Liver (tissue), 9 donors: ENCODE results near the gene CCDC63. TPM values are rescaled to one million over a fixed set of nuclear protein-coding genes. Genes with fewer than 3 reads are reported as not detected.

Experiments
- DNase-seq: peaks from one replicate; pipeline ENCODE4 v3.0.0-alpha.2; 2017; ENCODE audit warnings: low spot score
- H3K27ac ChIP-seq, 2 donors: one replicate each; pipeline ENCODE4 v1.7.0; 2013; ENCODE audit warnings: inconsistent platforms in 2 of 2, low read length in 2 of 2, control low read depth in 1 of 2, low read depth in 1 of 2, mild to moderate bottlenecking in 1 of 2
- H3K27me3 ChIP-seq, 4 donors: one replicate each; pipeline versions ENCODE4 v1.6.1 to v1.7.0; 2013; ENCODE audit warnings: low read length in 3 of 4, inconsistent platforms in 1 of 4, mild to moderate bottlenecking in 1 of 4, moderate library complexity in 1 of 4; ENCODE audit not compliant: control insufficient read depth in 4 of 4, insufficient read depth in 4 of 4
- H3K36me3 ChIP-seq, 4 donors: one replicate each; pipeline versions ENCODE4 v1.6.1 to v1.7.0; 2013; ENCODE audit warnings: low read length in 3 of 4, mild to moderate bottlenecking in 3 of 4, low read depth in 1 of 4, moderate library complexity in 1 of 4; ENCODE audit not compliant: control insufficient read depth in 4 of 4, insufficient read depth in 3 of 4
- H3K4me1 ChIP-seq, 4 donors: one replicate each; pipeline versions ENCODE4 v1.6.1 to v1.7.0; 2013; ENCODE audit warnings: low read length in 3 of 4, mild to moderate bottlenecking in 3 of 4, moderate library complexity in 1 of 4; ENCODE audit not compliant: control insufficient read depth in 4 of 4, insufficient read depth in 4 of 4
- H3K4me3 ChIP-seq, 3 donors: one replicate each; pipeline versions ENCODE4 v1.6.1 to v1.7.0; 2013; ENCODE audit warnings: low read length in 3 of 3, control low read depth in 1 of 3, low read depth in 1 of 3, mild to moderate bottlenecking in 1 of 3
- H3K9ac ChIP-seq, 2 donors: one replicate each; pipeline ENCODE4 v1.7.0; 2013; ENCODE audit warnings: low read length in 2 of 2, mild to moderate bottlenecking in 2 of 2, moderate library complexity in 2 of 2, control low read depth in 1 of 2, low read depth in 1 of 2
- H3K9me3 ChIP-seq, 4 donors: one replicate each; pipeline versions ENCODE4 v1.6.1 to v1.7.0; 2013; ENCODE audit warnings: low read length in 3 of 4; ENCODE audit not compliant: control insufficient read depth in 4 of 4
- ATF3 ChIP-seq: IDR thresholded peaks from 2 replicates; pipeline ENCODE4 v1.6.1; 2016; ENCODE audit warnings: antibody characterized with exemption
- CTCF ChIP-seq: fragments of 150-350 bp; IDR thresholded peaks from 2 replicates; pipeline ENCODE4 v1.5.1; 2017; ENCODE audit warnings: improper control_type of control experiment, low read depth, low read length; ENCODE audit not compliant: missing input control
- EGR1 ChIP-seq, 2 donors: IDR thresholded peaks; 2 replicates each; pipeline ENCODE4 v1.6.1; 2016 to 2018; ENCODE audit warnings: antibody characterized with exemption in 2 of 2, low read depth in 2 of 2
- FOXA1 ChIP-seq: IDR thresholded peaks from 2 replicates; pipeline ENCODE4 v1.6.1; 2016; ENCODE audit warnings: antibody characterized with exemption
- FOXA2 ChIP-seq: IDR thresholded peaks from 2 replicates; pipeline ENCODE4 v1.6.1; 2016; ENCODE audit warnings: antibody characterized with exemption
- GABPA ChIP-seq, 2 donors: IDR thresholded peaks in 1 of 2; conservative IDR thresholded peaks in 1 of 2; 2 replicates each; pipeline ENCODE4 v1.6.1; 2016; ENCODE audit warnings: antibody characterized with exemption in 2 of 2, mild to moderate bottlenecking in 1 of 2, moderate library complexity in 1 of 2
- HNF4A ChIP-seq, 2 donors: conservative IDR thresholded peaks; 2 replicates each; pipeline ENCODE4 v1.6.1; 2016; ENCODE audit warnings: antibody characterized with exemption in 2 of 2, mild to moderate bottlenecking in 2 of 2
- HNF4G ChIP-seq: IDR thresholded peaks from 2 replicates; pipeline ENCODE4 v1.6.1; 2016; ENCODE audit warnings: antibody characterized with exemption
- JUND ChIP-seq, 2 donors: IDR thresholded peaks; 2 replicates each; pipeline ENCODE4 v1.6.1; 2016; ENCODE audit warnings: antibody characterized with exemption in 2 of 2
- NR2F2 ChIP-seq: IDR thresholded peaks from 2 replicates; pipeline ENCODE4 v1.6.1; 2016; ENCODE audit warnings: antibody characterized with exemption
- RAD21 ChIP-seq, 2 donors: IDR thresholded peaks; 2 replicates each; pipeline ENCODE4 v1.6.1; 2016; ENCODE audit warnings: antibody characterized with exemption in 2 of 2, mild to moderate bottlenecking in 2 of 2
- RXRA ChIP-seq, 2 donors: IDR thresholded peaks; 2 replicates each; pipeline ENCODE4 v1.6.1; 2017 to 2018; ENCODE audit warnings: antibody characterized with exemption in 2 of 2, mild to moderate bottlenecking in 1 of 2
- SP1 ChIP-seq: IDR thresholded peaks from 2 replicates; pipeline ENCODE4 v1.6.1; 2018; ENCODE audit warnings: antibody characterized with exemption, mild to moderate bottlenecking
- TAF1 ChIP-seq: conservative IDR thresholded peaks from 2 replicates; pipeline ENCODE4 v1.6.1; 2016; ENCODE audit warnings: antibody characterized with exemption, mild to moderate bottlenecking
- YY1 ChIP-seq: IDR thresholded peaks from 2 replicates; pipeline ENCODE4 v1.6.1; 2016; ENCODE audit warnings: antibody characterized with exemption, mild to moderate bottlenecking
- WGBS: extraction: QIAGEN DNeasy Blood & Tissue Kit; methylation state at CpG from one replicate; pipeline ENCODE4 v1.1.7; 2013; 5-methylcytosine and 5-hydroxymethylcytosine counted together
- polyA plus RNA-seq, 2 donors: library from polyadenylated mRNA; stranded (reverse) in 1 of 2; unstranded in 1 of 2; fragments of 200-250 nt in 1 of 2; fragments of >200 nt in 1 of 2; fragmentation: Nextera tagmentation in 1 of 2; extraction: Ambion mirVana in 1 of 2; gene quantifications; one replicate each; pipeline versions ENCODE4 v1.2.1 to v1.2.3, GENCODE V29; 2013 to 2015
- total RNA-seq, 2 donors: library from RNA; depleted of rRNA; stranded (reverse); fragments of >200 nt; gene quantifications; one replicate each; pipeline ENCODE4 v1.2.3, GENCODE V29; 2014
- TF ChIP-seq, protein P1 (sequence below): IDR thresholded peaks from 2 replicates; pipeline ENCODE4 v1.6.1; 2016; ENCODE audit warnings: antibody characterized with exemption, mild to moderate bottlenecking
- TF ChIP-seq, protein P2 (sequence below): IDR thresholded peaks from 2 replicates; pipeline ENCODE4 v1.6.1; 2016; ENCODE audit warnings: antibody characterized with exemption
- TF ChIP-seq, protein P3 (sequence below): IDR thresholded peaks from 2 replicates; pipeline ENCODE4 v1.6.1; 2016; ENCODE audit warnings: antibody characterized with exemption
- donor health status: healthy.
- donor health status: healthy.
- donor health status: healthy.
- donor health status: healthy.
- donor health status: healthy.

Gene CCDC63
- total and polyA plus RNA-seq, 4 donors, result not detected

DNA sequence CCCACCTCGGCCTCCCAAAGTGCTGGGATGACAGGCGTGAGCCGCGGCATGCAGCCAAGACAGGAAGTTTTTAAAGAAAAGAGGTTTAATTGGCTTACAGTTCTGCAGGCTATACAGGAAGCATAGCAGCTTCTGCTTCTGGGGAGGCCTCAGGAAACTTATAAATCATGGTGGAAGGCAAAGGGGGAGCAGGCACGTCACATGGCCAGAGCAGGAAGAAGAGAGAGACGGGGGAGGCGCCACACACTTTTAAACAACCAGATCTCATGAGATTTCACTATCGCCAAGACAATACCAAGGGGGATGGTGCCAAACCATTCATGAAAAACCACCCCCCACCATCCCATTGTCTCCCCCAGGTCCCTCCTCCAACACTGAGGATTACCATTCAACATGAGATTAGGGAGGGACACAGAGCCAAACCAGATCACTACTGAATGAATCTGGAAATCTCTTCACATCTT, 14.1 kb downstream of the CCDC63 start:
- WGBS, result 66% methylated on average over 8 of the region's 8 CpGs
- H3K4me1 ChIP-seq, result no peaks in the 10 kb centered on the region
- no peaks in the 10 kb centered on the region for H3K36me3 ChIP-seq
- no peak for DNase-seq
- no peak overlapping the region for H3K27ac ChIP-seq
- H3K4me3 ChIP-seq, result no peak overlapping the region
- no peaks in the 10 kb centered on the region for H3K27me3 ChIP-seq
- no peak for TF ChIP-seq NR2F2
- TF ChIP-seq CTCF, result no peak
- TF ChIP-seq FOXA1, result no peak
- no peak for TF ChIP-seq FOXA2
- no peak for TF ChIP-seq TAF1
- no peak for TF ChIP-seq JUND (IDR thresholded peaks at IDR 0.05)
- no peak for TF ChIP-seq ATF3
- no peak for TF ChIP-seq HNF4A (conservative IDR thresholded peaks at IDR 0.05)
- no peak for TF ChIP-seq GABPA (IDR thresholded peaks at IDR 0.05 in 1 of 2, conservative IDR thresholded peaks at IDR 0.05 in 1 of 2)
- TF ChIP-seq YY1, result no peak
- TF ChIP-seq, protein P1, sequence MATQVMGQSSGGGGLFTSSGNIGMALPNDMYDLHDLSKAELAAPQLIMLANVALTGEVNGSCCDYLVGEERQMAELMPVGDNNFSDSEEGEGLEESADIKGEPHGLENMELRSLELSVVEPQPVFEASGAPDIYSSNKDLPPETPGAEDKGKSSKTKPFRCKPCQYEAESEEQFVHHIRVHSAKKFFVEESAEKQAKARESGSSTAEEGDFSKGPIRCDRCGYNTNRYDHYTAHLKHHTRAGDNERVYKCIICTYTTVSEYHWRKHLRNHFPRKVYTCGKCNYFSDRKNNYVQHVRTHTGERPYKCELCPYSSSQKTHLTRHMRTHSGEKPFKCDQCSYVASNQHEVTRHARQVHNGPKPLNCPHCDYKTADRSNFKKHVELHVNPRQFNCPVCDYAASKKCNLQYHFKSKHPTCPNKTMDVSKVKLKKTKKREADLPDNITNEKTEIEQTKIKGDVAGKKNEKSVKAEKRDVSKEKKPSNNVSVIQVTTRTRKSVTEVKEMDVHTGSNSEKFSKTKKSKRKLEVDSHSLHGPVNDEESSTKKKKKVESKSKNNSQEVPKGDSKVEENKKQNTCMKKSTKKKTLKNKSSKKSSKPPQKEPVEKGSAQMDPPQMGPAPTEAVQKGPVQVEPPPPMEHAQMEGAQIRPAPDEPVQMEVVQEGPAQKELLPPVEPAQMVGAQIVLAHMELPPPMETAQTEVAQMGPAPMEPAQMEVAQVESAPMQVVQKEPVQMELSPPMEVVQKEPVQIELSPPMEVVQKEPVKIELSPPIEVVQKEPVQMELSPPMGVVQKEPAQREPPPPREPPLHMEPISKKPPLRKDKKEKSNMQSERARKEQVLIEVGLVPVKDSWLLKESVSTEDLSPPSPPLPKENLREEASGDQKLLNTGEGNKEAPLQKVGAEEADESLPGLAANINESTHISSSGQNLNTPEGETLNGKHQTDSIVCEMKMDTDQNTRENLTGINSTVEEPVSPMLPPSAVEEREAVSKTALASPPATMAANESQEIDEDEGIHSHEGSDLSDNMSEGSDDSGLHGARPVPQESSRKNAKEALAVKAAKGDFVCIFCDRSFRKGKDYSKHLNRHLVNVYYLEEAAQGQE, result no peak
- TF ChIP-seq, protein P2, sequence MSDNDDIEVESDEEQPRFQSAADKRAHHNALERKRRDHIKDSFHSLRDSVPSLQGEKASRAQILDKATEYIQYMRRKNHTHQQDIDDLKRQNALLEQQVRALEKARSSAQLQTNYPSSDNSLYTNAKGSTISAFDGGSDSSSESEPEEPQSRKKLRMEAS, result no peak
- no peak for TF ChIP-seq HNF4G
- no peak for TF ChIP-seq EGR1 (IDR thresholded peaks at IDR 0.05; ENCODE audit: low read depth in 2 of 2)
- no peak for TF ChIP-seq RAD21 (IDR thresholded peaks at IDR 0.05)
- TF ChIP-seq SP1, result no peak
- no peak for TF ChIP-seq RXRA (IDR thresholded peaks at IDR 0.05)
- no peaks in the 10 kb centered on the region for H3K9me3 ChIP-seq
- H3K9ac ChIP-seq, result no peak overlapping the region

DNA sequence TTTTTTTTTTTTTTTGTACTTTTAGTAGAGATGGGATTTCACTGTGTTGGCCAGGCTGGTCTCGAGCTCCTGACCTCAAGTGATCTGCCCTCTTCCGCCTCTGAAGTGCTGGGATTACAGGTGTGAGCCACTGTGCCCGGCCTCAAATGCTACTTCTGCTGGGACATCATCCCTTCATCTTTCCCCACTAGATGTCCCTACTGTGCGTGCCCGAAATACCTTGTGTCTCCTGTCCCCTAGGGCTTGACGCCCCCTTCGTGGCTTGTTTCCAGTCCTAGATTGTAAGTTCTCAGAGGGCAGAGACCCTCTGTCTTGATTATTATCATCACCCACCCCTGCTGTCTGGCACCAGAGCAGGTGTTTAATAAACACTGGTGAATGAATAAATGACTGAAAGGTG, 14.9 kb downstream of the CCDC63 start:
- WGBS, result 81% methylated on average over 7 of the region's 7 CpGs
- H3K4me3 ChIP-seq, result no peak overlapping the region
- H3K9me3 ChIP-seq, result no peaks in the 10 kb centered on the region
- H3K27ac ChIP-seq, result no peak overlapping the region
- no peaks in the 10 kb centered on the region for H3K4me1 ChIP-seq
- no peaks in the 10 kb centered on the region for H3K36me3 ChIP-seq
- no peak overlapping the region for H3K9ac ChIP-seq
- no peak for DNase-seq
- TF ChIP-seq GABPA (IDR thresholded peaks at IDR 0.05 in 1 of 2, conservative IDR thresholded peaks at IDR 0.05 in 1 of 2) (no peak), RAD21 (IDR thresholded peaks at IDR 0.05) (no peak), FOXA1 (no peak), SP1 (no peak), NR2F2 (no peak), HNF4A (conservative IDR thresholded peaks at IDR 0.05) (no peak), JUND (IDR thresholded peaks at IDR 0.05) (no peak), RXRA (IDR thresholded peaks at IDR 0.05) (no peak), HNF4G (no peak), EGR1 (IDR thresholded peaks at IDR 0.05; ENCODE audit: low read depth in 2 of 2) (no peak), TAF1 (no peak), ATF3 (no peak)
- TF ChIP-seq, protein P2, result no peak
- TF ChIP-seq, protein P3, sequence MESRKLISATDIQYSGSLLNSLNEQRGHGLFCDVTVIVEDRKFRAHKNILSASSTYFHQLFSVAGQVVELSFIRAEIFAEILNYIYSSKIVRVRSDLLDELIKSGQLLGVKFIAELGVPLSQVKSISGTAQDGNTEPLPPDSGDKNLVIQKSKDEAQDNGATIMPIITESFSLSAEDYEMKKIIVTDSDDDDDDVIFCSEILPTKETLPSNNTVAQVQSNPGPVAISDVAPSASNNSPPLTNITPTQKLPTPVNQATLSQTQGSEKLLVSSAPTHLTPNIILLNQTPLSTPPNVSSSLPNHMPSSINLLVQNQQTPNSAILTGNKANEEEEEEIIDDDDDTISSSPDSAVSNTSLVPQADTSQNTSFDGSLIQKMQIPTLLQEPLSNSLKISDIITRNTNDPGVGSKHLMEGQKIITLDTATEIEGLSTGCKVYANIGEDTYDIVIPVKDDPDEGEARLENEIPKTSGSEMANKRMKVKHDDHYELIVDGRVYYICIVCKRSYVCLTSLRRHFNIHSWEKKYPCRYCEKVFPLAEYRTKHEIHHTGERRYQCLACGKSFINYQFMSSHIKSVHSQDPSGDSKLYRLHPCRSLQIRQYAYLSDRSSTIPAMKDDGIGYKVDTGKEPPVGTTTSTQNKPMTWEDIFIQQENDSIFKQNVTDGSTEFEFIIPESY, result no peak
- TF ChIP-seq, protein P1, result no peak
- no peaks in the 10 kb centered on the region for H3K27me3 ChIP-seq
